ENCODE measurements around the gene EVX2. TPM values are rescaled to one million over a fixed set of nuclear protein-coding genes. Genes with fewer than 3 reads are reported as not detected.

Gene EVX2
- total RNA-seq, 2 experiments from 2014 or later: not detected

- Histone ChIP-seq H3K9me3 (ENCODE audit: control insufficient read depth in 1 of 2, insufficient read depth in 1 of 2, low read length in 2 of 2) (peaks cover 8 to 71% of the 10 kb centered on the region in 2 experiments), H3K27ac (ENCODE audit: low read depth in 1 of 2, low read length in 2 of 2) (no peak overlapping the region), H3K4me1 (ENCODE audit: insufficient read depth, low read length) (peaks cover 30% of the 10 kb centered on the region), H3K36me3 (ENCODE audit: insufficient read depth, low read length) (no peaks in the 10 kb centered on the region), H3K4me3 (ENCODE audit: low read length) (no peak overlapping the region), H3K27me3 (ENCODE audit: control insufficient read depth in 1 of 2, insufficient read depth in 2 of 2, low read length in 2 of 2) (peaks cover 87 to 93% of the 10 kb centered on the region in 2 experiments)
- intact Hi-C loops (cut with DNase I, micrococcal nuclease): no loop called here
- peak overlapping the region; percentile 8 for H3K4me3 Mint-ChIP-seq
- no peak for TF ChIP-seq CTCF (IDR thresholded peaks at IDR 0.05)
- H3K27ac Mint-ChIP-seq: peak overlapping the region; percentile 18
- CTCF ChIA-PET: interaction anchor here (1.8 kb wide), 1 partner anchor 18 kb away, joined by 6 read pairs; no protein-coding TSS in a partner anchor
- peaks cover 90% of the 10 kb centered on the region for H3K27me3 Mint-ChIP-seq
- ATAC-seq (ENCODE audit: poor library complexity) (no peak), DNase-seq (peak in 1 of 14 experiments; percentile 29)
- POLR2A ChIA-PET: interaction anchor here (2.4 kb wide), 1 partner anchor 11 kb away, joined by 8 read pairs; no protein-coding TSS in a partner anchor
- H3K4me1 Mint-ChIP-seq (ENCODE audit: low read depth): peaks cover 32% of the 10 kb centered on the region
- peaks cover 7% of the 10 kb centered on the region for H3K36me3 Mint-ChIP-seq (ENCODE audit: low read depth)
- no peaks in the 10 kb centered on the region for H3K9me3 Mint-ChIP-seq
Measured at GRCh38 chr2:176109192-176109901, 25.6 kb upstream of the EVX2 start.

DNA sequence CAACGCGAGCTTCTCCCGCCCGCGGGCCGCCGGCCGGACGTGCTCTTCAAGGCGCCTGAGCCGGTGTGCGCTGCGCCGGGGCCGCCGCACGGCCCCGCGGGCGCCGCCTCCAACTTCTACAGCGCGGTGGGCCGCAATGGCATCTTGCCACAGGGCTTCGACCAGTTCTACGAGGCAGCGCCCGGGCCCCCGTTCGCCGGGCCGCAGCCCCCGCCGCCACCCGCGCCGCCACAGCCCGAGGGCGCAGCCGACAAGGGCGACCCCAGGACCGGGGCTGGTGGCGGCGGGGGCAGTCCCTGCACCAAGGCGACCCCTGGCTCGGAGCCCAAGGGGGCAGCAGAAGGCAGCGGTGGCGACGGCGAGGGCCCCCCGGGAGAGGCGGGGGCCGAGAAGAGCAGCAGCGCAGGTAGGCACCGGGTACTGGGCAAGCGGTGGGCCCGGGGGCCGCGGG lies 24.0 kb upstream of the EVX2 start:
- ATAC-seq (ENCODE audit: poor library complexity): no peak

More for the DNA sequence above, 24.0 kb upstream of the EVX2 start:
- DNase-seq: peak in 2 of 14 experiments; percentile 1 to 29
- TF ChIP-seq CTCF (IDR thresholded peaks at IDR 0.05): no peak
- Histone ChIP-seq H3K4me3 (ENCODE audit: low read length) (no peak overlapping the region), H3K27ac (ENCODE audit: low read depth in 1 of 2, low read length in 2 of 2) (no peak overlapping the region), H3K36me3 (ENCODE audit: insufficient read depth, low read length) (no peaks in the 10 kb centered on the region), H3K27me3 (ENCODE audit: control insufficient read depth in 1 of 2, insufficient read depth in 2 of 2, low read length in 2 of 2) (peaks cover 87 to 93% of the 10 kb centered on the region in 2 experiments), H3K9me3 (ENCODE audit: control insufficient read depth in 1 of 2, insufficient read depth in 1 of 2, low read length in 2 of 2) (peaks cover 3 to 66% of the 10 kb centered on the region in 2 experiments), H3K4me1 (ENCODE audit: insufficient read depth, low read length) (peaks cover 35% of the 10 kb centered on the region)
- POLR2A ChIA-PET: no interaction called here
- H3K36me3 Mint-ChIP-seq (ENCODE audit: low read depth): peaks cover 7% of the 10 kb centered on the region
- peaks cover 41% of the 10 kb centered on the region for H3K4me1 Mint-ChIP-seq (ENCODE audit: low read depth)
- intact Hi-C loops (cut with DNase I, micrococcal nuclease): no loop called here
- CTCF ChIA-PET: no interaction called here
- no peak overlapping the region for H3K27ac Mint-ChIP-seq
- H3K4me3 Mint-ChIP-seq: no peak overlapping the region
- H3K27me3 Mint-ChIP-seq: peaks cover 90% of the 10 kb centered on the region
- no peaks in the 10 kb centered on the region for H3K9me3 Mint-ChIP-seq
